ENCODE measurements around the gene TUBGCP6.

TUBGCP6 gene

DNA sequence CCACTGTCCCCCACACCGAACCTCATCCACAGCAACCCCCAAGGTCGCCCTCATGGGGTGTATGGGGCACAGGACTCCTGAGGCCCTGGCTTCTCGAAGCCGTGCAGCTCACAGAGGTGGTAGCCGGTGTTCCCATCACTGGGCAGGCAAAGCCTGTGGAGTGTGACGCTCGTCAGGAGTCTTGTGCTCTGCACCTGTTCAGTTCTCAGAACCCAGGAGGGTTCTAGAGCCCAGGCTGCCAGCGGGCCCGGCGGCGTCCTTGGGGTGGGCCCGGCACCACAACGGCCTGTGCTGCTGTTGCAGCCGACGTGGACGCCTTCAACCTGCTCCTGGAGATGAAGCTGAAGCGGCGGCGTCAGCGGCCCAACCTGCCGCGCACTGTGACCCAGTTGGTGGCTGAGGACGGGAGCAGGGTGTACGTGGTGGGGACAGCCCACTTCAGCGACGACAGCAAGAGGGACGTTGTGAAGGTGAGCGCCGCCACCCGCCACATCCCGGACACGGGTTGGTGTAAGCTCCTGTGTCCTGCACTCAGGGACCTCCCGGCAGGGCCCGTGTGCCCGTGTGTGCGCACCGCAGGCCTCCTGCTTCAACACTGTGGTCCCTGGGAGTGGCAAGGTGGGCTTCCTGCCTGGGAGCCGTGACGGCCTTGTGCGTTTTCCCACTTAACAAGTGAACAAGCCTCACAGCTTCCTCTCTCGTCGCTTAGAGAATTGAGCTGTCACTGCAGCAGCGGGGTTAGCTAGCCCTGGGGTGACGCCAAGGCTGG is 50.6 kb downstream of the TUBGCP6 start:
- no peak for DNase-seq (ENCODE audit: low read depth)
- TF ChIP-seq POLR2A (IDR thresholded peaks at IDR 0.05; ENCODE audit: extremely low read depth, insufficient read length) = no peak
- no peak for TF ChIP-seq CTCF (IDR thresholded peaks at IDR 0.05; ENCODE audit: low read depth, low read length)
- no peak for TF ChIP-seq MYC (IDR thresholded peaks at IDR 0.05; ENCODE audit: low read depth, low read length)
- TF ChIP-seq MAX (IDR thresholded peaks at IDR 0.05; ENCODE audit: low read depth, low read length) = no peak
- no peak overlapping the region for H3K4me3 ChIP-seq (ENCODE audit: low read depth, low read length)

DNA sequence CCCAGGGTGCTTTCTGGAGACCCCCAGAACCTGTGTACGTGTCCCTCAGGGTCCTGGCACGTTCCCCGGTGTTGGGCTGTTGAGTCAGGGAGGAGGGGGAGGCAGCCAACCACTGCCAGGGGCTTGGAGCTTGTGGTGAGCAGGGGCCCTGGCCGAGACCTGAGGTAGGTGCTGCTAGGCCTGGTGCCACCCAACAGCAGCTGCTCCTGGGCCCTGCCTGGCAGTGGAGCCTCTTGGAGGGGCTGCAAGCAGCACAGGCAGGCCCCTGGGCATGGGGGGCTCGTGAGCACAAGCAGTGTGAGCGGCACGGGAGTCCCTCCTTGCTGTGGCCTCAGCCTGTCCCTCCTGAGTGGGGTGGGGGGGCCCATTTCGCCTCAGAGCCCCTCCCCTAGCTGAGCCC is 51.2 kb downstream of the TUBGCP6 start:
- DNase-seq (ENCODE audit: low read depth) = no peak
- H3K4me3 ChIP-seq (ENCODE audit: low read depth, low read length) = no peak overlapping the region
- TF ChIP-seq MAX (IDR thresholded peaks at IDR 0.05; ENCODE audit: low read depth, low read length) = no peak
- no peak for TF ChIP-seq CTCF (IDR thresholded peaks at IDR 0.05; ENCODE audit: low read depth, low read length)
- no peak for TF ChIP-seq MYC (IDR thresholded peaks at IDR 0.05; ENCODE audit: low read depth, low read length)

DNA sequence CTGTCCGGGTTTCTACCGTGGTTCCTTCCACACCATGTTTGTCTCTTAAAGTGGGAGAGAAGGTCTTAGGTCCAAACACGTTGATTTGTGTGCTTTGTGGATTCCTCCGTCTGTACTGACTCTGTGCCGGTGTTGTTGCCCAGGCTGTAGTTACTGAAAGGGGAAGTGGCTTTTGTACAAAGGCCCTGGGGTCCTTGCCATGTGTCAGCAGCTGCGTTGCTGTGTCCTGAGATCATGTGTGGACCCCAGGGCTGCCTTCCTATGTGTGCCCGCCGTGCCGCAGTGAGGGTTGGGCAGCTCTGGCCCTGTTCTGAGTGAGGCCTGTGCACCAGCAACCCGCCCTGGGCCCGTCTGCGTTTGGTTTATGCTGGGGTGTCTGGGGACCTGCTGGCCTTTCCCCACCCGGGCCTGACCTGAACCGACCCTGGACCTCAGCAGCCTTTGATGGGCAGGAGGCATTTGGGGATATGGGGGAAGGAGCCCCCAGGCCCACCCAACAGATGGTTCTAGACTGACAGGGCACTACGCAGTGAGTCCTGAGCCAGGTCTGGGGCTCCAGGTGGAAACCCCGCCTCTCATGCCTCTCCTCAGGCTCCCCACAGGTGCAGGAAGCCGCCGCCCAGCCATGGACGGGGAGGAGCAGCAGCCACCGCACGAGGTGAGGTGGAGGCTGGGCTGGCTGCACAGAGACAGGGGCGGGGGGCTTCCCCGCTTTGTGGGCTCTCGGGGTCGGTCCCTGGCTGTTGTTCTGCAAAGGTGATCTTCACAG is 52.2 kb downstream of the TUBGCP6 start:
- DNase-seq (ENCODE audit: low read depth) = peak; percentile 77
- peak overlapping the region; percentile 56 for H3K4me3 ChIP-seq (ENCODE audit: low read depth, low read length)
- TF ChIP-seq MYC (IDR thresholded peaks at IDR 0.05; ENCODE audit: low read depth, low read length) = no peak
- no peak for TF ChIP-seq MAX (IDR thresholded peaks at IDR 0.05; ENCODE audit: low read depth, low read length)
- no peak for TF ChIP-seq POLR2A (IDR thresholded peaks at IDR 0.05; ENCODE audit: extremely low read depth, insufficient read length)
- no peak for TF ChIP-seq CTCF (IDR thresholded peaks at IDR 0.05; ENCODE audit: low read depth, low read length)

GRCh38 chr22:50190941-50191741 is 53.7 kb downstream of the TUBGCP6 start:
- peak; percentile 90 for DNase-seq (ENCODE audit: low read depth)
- peak overlapping the region; percentile 56 for H3K4me3 ChIP-seq (ENCODE audit: low read depth, low read length)
- TF ChIP-seq MYC (IDR thresholded peaks at IDR 0.05; ENCODE audit: low read depth, low read length) = 0 out of 2 replicates have a peak, but pooled peaks have one; percentile 7
- no peak for TF ChIP-seq CTCF (IDR thresholded peaks at IDR 0.05; ENCODE audit: low read depth, low read length)
- no peak for TF ChIP-seq POLR2A (IDR thresholded peaks at IDR 0.05; ENCODE audit: extremely low read depth, insufficient read length)

- H3K4me3 ChIP-seq (ENCODE audit: low read depth, low read length) = peak overlapping the region; percentile 56
- peak; percentile 91 for DNase-seq (ENCODE audit: low read depth)
- TF ChIP-seq MAX (IDR thresholded peaks at IDR 0.05; ENCODE audit: low read depth, low read length) = 0 out of 2 replicates have a peak, but pooled peaks have one; percentile 14
- TF ChIP-seq CTCF (IDR thresholded peaks at IDR 0.05; ENCODE audit: low read depth, low read length) = peak; percentile 24
- peak; percentile 15 for TF ChIP-seq POLR2A (IDR thresholded peaks at IDR 0.05; ENCODE audit: extremely low read depth, insufficient read length)
- peak; percentile 38; the same call in 1 of the 2 replicates for TF ChIP-seq MYC (IDR thresholded peaks at IDR 0.05; ENCODE audit: low read depth, low read length)
Measured at GRCh38 chr22:50190182-50190940, 54.5 kb downstream of the TUBGCP6 start.
